NCI-H2196 (cell line): ENCODE data around the gene METTL5.
"Not testable (repeated sequence)": the region's sequence is repeated elsewhere in the genome, so short reads cannot be mapped to it uniquely, and the experiment has no call there.

Experiments used
- DNase-seq: peaks from one replicate; lab custom pipeline; 2025; ENCODE audit not compliant: unreplicated experiment; lab: John Stamatoyannopoulos, UW

Gene METTL5

DNA sequence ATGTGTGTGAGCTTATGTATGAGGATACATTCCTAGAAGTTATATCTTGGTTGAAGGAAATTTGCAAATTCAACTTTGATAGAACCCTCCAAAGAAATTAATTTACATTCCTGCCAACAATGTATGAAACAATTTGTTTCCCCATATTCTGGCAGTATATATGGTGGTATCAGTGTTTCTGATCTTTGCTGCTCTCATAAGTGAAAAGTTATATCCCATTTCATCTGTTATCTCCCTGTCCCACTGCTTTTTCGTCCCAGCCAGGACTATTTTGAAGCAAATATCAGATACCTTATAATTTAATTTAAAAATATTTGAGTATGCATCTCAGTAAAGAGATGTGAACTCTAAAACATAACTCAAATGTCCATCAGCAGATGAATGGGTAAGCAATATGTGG, 9.7 kb upstream of the METTL5 start:
- DNase-seq, result no peak

DNA sequence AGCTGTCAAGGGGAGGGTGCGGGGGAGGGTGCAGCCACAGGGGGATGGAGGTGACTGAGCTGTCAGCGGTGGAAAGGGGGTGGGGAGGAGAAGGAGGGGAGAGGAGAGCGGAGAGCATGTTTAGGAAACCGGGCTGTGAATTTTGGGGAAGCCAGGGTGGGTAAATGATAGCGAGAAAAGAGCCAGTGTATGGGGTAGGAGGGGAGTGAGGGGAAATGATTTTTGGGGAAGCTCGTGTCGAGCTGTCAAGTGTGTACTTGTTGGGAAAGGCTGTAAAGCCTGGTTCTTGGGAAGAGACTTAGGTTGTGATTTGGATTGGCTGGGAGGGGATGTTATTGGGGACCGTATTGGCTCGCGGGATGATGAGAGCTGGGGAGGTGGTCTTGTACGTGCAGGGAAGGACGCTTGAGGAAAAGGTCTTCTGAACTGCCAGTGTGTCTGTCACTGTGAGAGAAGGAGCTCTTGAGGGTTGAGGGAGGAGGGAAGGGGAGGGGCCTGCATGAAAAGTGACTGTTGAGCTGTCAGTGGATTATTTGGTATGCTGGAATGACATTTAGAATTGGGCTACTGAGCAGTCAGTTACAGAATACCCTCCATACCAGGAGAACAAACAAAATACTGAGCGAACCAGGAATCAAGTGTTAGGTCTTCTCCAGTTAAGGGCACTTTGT, 3.6 kb upstream of the METTL5 start:
- peak; percentile 8 for DNase-seq

DNA sequence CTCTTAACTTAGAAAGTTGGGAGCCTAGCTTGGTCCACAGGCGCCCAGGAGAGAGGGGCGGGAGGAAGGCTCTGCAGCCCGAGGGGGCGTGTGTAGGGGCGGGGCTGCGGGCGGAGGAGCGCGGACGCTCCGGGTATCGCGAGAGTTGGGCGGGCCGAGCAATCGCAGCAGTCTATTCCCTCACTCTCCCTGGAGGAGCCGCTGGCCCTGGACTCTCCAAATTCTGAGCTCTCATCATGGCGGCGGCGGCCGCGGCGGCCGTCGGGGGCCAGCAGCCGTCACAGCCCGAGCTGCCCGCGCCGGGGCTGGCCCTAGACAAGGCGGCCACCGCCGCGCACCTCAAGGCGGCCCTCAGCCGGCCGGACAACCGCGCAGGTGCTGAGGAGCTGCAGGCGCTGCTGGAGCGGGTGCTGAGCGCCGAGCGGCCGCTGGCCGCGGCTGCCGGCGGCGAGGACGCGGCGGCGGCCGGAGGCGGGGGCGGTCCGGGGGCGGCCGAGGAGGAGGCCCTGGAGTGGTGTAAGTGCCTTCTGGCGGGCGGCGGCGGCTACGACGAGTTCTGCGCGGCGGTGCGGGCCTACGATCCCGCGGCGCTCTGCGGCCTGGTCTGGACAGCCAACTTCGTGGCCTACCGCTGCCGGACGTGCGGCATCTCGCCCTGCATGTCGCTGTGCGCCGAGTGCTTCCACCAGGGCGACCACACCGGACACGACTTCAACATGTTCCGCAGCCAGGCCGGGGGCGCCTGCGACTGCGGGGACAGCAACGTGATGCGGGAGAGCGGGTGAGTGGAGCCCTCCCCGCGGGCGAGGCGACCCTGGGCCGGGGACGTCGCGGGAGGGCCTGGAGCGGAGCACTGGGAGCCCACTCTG, 2.8 kb upstream of the METTL5 start, which contains the start of gene UBR3:
TSS of gene UBR3 (plus strand) at position 183 of the 869 bp plus-strand sequence. CDS start at position 237, 54 bp downstream.
- peak; percentile 91 for DNase-seq

DNA sequence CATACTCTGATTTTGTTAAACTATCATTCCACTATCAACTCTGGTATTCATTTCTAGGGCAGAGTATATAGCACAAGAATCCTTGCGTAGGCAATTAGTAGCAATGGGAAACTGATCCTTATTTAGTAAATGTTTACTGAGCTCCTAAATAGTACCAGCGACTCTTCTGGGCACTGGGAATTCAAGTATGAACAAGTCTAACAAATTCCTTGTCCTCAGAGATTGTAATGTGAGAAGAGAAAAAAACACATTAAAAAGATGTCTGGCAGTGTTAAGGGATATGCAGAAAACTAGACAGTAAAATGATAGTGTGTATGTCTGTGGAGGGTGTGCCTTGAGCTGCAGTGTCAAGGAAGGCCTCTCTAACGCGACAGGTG, 721 bp downstream of the METTL5 start:
- peak; percentile 29 for DNase-seq

DNA sequence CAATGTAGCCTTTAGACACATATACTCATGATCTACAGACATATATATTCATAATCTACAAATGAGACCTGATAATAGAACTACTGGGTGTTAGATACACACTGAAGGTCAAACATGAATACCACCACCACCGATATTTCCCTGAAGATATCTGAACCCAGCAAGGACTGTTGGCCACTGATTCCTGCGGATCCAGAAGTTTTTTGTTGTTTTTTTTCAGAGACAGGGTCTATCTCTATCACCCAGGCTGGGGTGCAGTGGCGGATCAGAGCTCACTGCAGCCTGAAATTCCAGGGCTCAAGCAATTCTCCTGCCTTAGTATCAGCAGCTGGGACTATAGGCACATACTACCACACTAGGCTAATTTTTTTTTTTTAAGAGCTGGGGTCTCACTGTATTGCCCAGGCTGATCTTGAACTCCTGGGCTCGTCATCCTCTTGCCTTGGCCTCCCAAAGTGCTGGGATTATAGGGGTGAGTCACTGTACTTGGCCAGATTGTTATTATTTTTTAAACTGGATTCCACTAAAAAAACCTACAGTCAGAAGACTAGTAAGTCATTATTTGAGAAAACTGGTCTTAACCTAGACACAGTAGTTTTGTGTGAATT, 1.8 kb downstream of the METTL5 start:
- no peak for DNase-seq

DNA sequence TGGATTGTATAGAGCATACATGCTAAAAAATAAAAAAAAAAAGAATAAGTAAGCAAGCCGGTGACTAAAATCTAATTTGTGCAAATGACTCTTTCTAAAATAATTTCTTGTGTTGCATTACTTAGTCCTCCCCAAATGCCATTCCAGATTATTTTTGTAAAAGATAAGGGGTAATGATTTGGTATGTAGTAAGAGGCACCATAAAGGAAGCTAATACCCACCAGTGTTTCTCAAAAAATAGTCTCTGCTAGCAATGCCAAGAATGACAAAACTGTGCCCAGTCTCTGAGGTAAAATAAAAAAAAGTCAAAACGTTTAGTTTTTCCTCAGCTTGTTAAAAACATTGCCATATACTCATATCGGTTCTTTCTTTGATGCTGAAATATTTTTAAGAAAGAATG, 2.7 kb downstream of the METTL5 start:
- no peak for DNase-seq

DNA sequence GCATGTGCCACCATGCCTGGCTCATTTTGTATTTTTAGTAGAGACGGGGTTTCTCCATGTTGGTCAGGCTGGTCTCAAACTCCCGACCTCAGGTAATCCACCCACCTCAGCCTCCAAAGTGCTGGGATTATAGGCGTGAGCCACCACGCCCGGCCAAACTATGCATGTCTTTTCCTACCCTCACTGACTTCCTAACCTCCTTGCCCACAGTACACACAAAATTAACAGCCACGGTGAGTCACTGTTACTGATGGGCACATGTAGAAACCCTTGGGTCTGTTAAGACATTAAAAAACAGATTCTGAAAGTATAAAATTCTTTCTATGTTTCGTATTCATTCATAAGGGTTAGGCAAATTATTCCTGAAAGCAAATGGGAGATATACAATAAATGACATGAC, 4.6 kb downstream of the METTL5 start:
- not testable (repeated sequence) for DNase-seq

DNA sequence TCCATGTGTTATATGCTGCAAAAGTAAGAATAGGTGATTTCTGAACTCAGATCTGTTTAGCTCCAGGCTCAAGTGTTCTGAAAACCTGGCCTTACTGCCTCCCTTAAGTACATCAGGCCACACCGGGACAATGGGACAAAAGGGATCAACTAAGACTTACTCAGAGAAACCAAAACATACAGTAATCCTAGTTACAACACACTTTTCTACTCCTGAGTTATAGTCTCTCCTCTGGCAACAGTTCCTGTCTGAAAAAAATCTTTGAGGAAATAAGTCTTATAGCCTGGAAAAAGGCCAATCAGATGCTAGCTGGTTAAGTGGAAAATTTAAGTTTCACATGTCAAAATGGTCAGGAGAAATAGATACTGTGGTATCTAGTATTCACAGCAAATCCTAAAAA, 5.6 kb downstream of the METTL5 start:
- no peak for DNase-seq

DNA sequence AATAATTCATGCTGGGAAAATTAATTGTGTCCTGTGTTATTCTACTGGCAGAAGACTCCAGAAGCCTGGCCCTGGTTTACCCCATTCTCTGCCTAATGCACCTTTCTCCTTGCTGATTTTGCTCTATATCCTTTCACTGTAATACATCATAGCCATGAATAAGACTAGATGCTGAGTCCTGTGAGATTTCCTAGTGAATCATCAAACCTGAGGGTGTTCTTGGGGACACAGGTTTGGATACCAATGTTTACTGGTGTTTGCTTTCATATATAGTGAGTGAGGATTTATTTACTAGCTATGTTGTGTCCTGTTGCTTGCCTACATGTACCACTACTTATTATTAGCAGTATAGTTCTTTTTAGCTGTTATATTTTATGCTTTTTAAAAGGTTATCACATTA, 6.5 kb downstream of the METTL5 start:
- no peak for DNase-seq

DNA sequence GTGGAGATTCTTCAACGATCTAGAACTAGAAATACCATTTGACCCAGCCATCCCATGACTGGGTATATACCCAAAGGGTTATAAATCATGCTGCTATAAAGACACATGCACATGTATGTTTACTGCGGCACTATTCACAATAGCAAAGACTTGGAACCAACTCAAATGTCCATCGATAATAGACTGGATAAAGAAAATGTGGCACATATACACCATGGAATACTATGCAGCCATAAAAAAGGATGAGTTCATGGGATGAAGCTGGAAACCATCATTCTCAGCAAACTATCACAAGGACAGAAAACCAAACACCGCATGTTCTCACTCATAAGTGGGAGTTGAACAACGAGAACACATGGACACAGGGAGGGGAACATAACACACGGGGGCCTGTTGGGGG, 7.3 kb downstream of the METTL5 start:
- DNase-seq, result not testable (repeated sequence)

DNA sequence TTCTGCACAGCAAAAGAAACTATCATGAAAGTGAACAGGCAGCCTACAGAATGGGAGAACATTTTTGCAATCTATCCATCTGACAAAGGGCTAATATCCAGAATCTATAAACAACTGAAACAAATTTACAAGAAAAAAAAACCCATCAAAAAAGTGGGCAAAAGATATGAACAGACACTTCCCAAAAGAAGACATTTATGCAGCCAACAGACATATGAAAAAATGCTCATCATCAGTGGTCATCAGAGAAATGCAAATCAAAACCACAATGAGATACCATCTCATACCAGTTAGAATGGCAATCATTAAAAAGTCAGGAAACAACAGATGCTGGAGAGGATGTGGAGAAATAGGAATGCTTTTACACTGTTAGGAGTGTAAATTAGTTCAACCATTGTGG, 7.7 kb downstream of the METTL5 start:
- not testable (repeated sequence) for DNase-seq

DNA sequence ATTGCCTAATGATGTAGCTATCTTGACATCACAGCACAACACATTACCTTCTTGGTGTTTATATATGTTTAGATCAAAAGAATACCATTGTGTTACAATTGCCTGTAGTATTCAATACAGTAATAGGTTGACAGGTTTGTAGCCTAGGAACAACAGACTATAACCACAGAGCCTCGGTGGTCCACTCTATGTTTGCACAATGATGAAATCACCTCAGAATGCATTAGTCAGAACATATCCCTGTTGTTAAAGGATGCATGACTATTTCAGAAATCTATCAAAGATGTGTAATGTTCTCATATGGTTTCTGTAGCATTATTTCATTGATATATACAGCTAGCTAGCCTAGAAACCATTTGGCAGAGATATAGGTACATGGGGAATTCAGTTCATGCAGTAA, 8.9 kb downstream of the METTL5 start:
- no peak for DNase-seq

DNA sequence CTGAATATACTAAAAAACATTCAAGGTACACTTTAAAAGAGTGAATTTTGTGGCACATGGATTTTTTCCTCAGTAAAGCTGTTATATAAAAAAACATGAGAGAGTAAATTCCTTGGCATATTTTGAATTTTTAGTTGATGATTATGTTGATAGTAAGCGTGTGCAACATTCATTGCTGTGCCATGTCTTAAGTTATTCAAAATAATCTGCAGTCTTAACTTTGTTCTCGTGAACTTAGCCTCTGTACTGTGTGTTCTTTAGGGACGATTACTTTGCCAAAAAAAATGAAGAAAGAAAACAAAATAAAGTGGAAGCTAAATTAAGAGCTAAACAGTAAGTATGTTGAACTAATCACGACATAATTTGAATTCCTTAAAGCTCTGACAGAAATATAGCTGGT, 16.5 kb downstream of the METTL5 start:
- DNase-seq, result no peak

DNA sequence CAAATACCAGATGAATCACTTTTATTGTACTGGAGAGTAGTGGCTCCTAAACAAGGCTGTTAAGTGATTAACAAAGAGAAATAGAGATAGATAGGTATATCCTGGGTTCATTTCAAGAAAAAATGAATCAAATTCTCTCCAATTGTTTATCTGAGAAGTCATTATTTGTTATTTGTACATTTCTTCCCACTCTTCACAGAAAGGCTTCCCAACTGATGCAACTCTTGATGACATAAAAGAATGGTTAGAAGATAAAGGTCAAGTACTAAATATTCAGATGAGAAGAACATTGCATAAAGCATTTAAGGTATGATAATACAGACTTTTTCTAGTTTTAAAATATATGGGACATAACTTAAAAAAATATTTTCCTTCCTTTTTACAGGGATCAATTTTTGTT, 18.1 kb downstream of the METTL5 start:
- DNase-seq, result no peak

DNA sequence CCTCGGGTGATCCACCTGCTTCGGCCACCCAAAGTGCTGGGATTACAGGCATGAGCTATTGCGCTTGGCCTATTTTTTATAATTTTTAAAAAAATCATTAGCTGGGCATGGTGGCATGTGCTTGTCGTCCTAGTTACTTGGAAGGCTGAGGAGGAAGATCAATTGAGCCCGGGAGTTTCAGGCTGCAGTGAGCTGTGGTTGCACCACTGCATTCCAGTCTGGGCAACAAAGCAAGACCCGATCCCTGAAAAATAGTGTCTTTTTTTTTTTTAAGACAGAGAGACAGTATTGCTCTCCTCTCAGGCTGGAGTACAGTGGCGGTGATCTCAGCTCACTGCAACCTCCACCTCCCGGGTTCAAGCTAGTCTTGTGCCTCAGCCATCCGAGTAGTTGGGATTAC, 21.2 kb downstream of the METTL5 start:
- DNase-seq, result no peak

DNA sequence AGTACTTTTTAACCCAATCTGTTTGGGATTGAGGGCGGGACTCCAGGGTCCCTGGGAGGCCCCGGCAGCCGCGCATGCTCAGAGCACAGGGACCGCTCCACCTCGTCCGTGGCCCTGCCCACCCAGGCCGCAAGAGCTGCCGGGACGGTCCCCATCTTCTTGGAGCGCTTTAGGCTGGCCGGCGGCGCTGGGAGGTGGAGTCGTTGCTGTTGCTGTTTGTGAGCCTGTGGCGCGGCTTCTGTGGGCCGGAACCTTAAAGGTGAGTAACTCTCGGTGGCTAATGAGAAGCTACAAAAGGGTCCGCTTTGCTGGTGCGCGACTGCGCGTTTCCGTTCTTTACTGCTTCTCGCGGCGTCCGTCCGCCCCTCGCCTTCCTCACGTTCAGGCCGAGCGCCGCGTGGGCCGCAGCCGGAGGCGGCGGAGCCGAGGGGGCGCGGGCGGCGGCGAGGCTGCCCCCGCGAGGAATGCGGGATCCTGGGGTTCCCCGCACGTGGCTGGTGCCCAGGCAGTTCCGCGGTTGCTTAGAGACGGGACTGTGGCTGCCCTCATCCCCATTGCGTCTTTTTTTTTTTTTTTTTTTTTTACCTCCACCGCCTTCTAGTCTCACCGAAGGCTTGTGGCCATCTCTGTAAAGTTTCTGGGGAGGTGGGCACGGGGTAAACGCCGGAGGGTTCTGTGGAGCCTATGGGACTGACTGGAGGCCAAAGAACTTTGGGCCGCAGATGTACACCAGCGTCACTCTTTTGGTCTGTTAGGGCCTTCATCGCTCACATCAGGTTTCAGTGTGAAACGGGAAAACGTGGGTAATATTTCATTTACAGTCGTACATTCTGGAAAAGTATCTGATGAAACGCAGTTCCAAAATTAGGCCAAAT, 25.8 kb downstream of the METTL5 start, which contains the start of gene SSB:
TSS of gene SSB (plus strand) at position 154 of the 875 bp plus-strand sequence. CDS start 2,090 bp downstream, outside the sequence.
- DNase-seq, result peak; percentile 90

DNA sequence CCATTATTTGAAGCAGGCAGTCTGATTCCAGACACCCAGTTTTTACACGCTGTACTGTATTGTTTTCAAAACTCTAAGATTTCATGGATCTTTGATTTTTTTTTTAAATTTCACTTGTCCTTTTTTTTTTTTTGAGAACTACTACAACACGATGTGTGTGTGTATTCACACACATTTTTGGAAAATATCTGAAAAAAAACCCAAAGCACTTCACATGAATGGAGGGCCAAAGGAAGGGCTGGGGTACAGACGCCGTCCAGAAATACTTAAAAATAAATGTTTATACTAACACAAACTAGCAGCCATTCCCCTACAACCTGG, 26.3 kb downstream of the METTL5 start:
- DNase-seq, result no peak

DNA sequence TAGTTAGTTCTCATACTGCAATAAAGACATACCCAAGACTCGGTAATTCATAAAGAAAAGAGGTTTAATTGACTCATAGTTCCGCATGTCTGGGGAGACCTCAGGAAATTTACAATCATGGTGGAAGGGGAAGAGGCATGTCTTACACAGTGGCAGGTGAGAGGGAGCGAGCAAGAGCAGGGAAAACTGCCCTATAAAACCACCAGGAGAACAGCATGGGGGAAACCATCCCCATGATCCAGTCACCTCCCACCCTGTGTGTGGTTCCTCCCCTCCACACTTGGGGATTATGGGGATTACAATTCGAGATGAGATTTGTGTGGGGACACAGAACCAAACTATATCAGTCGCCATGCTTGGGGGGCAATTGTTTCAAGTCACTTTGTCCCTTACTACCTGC, 27.1 kb downstream of the METTL5 start:
- no peak for DNase-seq

DNA sequence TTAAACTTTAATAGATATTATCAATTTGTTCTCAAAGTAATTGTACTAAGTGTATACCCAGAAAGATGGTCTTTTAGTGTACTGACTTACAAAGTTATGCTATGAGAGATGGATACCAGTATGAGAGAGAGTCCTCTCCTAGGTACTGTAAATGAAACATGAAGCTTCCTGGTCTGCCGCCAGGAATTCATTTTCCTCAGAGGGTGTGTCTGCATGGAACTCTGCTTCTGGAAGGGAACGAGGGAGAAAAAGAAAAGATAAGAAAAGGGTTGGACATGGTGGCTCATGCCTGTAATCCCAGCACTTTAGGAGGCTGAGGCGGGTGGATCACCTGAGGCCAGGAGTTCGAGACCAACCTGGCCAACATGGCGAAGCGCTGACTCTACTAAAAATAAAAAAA, 28.3 kb downstream of the METTL5 start:
- DNase-seq, result no peak

DNA sequence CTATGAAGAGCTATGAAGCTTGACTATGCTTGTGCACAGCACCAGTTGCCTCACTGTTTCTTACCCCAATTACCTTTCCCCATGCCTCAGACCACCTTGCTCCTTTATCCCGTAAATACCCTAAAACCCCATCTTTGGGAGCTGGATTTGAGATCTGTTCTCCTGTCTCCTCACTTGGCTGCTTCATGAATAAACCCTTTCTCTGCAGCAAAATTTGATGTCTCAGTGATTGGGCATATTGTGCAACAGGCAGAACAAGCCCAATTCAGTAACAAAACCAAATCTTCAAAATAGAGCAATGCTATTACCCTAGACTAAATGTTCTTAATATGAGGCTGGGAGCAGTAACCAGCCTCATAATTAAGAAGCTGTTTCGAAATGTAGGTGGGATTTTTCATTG, 29.5 kb downstream of the METTL5 start:
- no peak for DNase-seq

DNA sequence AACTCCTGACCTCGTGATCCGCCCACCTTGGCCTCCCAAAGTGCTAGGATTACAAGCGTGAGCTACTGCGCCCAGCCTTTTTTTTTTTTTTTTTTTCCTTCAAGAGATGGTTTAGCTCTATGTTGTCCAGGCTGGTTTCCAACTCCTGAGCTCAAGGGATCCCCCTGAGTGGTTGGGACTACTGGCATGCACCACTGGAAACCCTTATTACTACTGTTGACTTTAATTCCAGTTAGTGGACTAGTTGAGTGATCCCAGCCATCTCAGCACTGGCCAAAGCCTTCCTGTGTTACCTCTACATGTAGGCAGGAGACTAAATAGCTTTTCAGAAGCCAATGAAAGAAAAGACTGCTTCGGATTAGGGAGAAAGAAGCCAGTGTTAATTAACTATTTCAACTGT, 34.1 kb downstream of the METTL5 start:
- DNase-seq, result no peak
